Measurements from ENCODE around the gene PARD3. TPM values are rescaled to one million over a fixed set of nuclear protein-coding genes. Genes with fewer than 3 reads are reported as not detected.

The PARD3 gene
- total and polyA plus RNA-seq, 2 donors (not counting 1 experiment from before 2014, with no cell fraction given) = 24.0 to 46.4 TPM

- no peak overlapping the region for H2AFZ ChIP-seq (ENCODE audit: low read length)
- no peak overlapping the region for H3K4me3 ChIP-seq (replicated peaks in 1 of 4; ENCODE audit: control extremely low read depth in 1 of 4, insufficient read depth in 1 of 4, low read depth in 3 of 4, low read length in 4 of 4)
- no peaks in the 10 kb centered on the region for H3K36me3 ChIP-seq (ENCODE audit: control insufficient read depth, insufficient read depth, low read length)
- no peak for TF ChIP-seq EZH2 (IDR thresholded peaks at IDR 0.05; ENCODE audit: low read length, missing control alignments)
- TF ChIP-seq, protein P1, sequence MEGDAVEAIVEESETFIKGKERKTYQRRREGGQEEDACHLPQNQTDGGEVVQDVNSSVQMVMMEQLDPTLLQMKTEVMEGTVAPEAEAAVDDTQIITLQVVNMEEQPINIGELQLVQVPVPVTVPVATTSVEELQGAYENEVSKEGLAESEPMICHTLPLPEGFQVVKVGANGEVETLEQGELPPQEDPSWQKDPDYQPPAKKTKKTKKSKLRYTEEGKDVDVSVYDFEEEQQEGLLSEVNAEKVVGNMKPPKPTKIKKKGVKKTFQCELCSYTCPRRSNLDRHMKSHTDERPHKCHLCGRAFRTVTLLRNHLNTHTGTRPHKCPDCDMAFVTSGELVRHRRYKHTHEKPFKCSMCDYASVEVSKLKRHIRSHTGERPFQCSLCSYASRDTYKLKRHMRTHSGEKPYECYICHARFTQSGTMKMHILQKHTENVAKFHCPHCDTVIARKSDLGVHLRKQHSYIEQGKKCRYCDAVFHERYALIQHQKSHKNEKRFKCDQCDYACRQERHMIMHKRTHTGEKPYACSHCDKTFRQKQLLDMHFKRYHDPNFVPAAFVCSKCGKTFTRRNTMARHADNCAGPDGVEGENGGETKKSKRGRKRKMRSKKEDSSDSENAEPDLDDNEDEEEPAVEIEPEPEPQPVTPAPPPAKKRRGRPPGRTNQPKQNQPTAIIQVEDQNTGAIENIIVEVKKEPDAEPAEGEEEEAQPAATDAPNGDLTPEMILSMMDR (conservative IDR thresholded peaks at IDR 0.05 in 1 of 2, IDR thresholded peaks at IDR 0.05 in 1 of 2; ENCODE audit: low read depth in 1 of 2, low read length in 2 of 2) = no peak
- H3K27ac ChIP-seq (ENCODE audit: insufficient read depth, low read length) = no peak overlapping the region
- H3K4me1 ChIP-seq (ENCODE audit: control insufficient read depth, extremely low read depth, insufficient read depth, low read length) = no peaks in the 10 kb centered on the region
- H3K4me2 ChIP-seq (ENCODE audit: extremely low read depth, insufficient read depth, low read length) = no peak overlapping the region
- peak in 1 of 2 donors; percentile 15 for DNase-seq (ENCODE audit: low read depth in 2 of 2)
- no peaks in the 10 kb centered on the region for H3K27me3 ChIP-seq (ENCODE audit: control insufficient read depth, insufficient read depth, low read length)
- no peak overlapping the region for H3K9ac ChIP-seq (ENCODE audit: insufficient read depth, low read length)
- H4K20me1 ChIP-seq (ENCODE audit: control insufficient read depth, extremely low read depth, insufficient read depth, low read length) = no peaks in the 10 kb centered on the region
- H3K9me3 ChIP-seq (ENCODE audit: control insufficient read depth, insufficient read depth, low read depth, low read length) = no peaks in the 10 kb centered on the region
- H3K79me2 ChIP-seq (ENCODE audit: control insufficient read depth, insufficient read depth, low read length) = no peaks in the 10 kb centered on the region
Measured at GRCh38 chr10:34063592-34063991, 751.5 kb downstream of the PARD3 start.

- H3K36me3 ChIP-seq (ENCODE audit: control insufficient read depth, insufficient read depth, low read length) = no peaks in the 10 kb centered on the region
- peak in 1 of 2 donors; percentile 61 for DNase-seq (ENCODE audit: low read depth in 2 of 2)
- H3K9me3 ChIP-seq (ENCODE audit: control insufficient read depth, insufficient read depth, low read depth, low read length) = no peaks in the 10 kb centered on the region
- H3K27me3 ChIP-seq (ENCODE audit: control insufficient read depth, insufficient read depth, low read length) = no peaks in the 10 kb centered on the region
- H3K4me3 ChIP-seq (replicated peaks in 1 of 4; ENCODE audit: control extremely low read depth in 1 of 4, insufficient read depth in 1 of 4, low read depth in 3 of 4, low read length in 4 of 4) = no peak overlapping the region
- no peak overlapping the region for H3K4me2 ChIP-seq (ENCODE audit: extremely low read depth, insufficient read depth, low read length)
- no peaks in the 10 kb centered on the region for H3K4me1 ChIP-seq (ENCODE audit: control insufficient read depth, extremely low read depth, insufficient read depth, low read length)
- H3K27ac ChIP-seq (ENCODE audit: insufficient read depth, low read length) = no peak overlapping the region
- no peaks in the 10 kb centered on the region for H4K20me1 ChIP-seq (ENCODE audit: control insufficient read depth, extremely low read depth, insufficient read depth, low read length)
- H3K79me2 ChIP-seq (ENCODE audit: control insufficient read depth, insufficient read depth, low read length) = no peaks in the 10 kb centered on the region
- TF ChIP-seq EZH2 (IDR thresholded peaks at IDR 0.05; ENCODE audit: low read length, missing control alignments) = no peak
- TF ChIP-seq, protein P1 (conservative IDR thresholded peaks at IDR 0.05 in 1 of 2, IDR thresholded peaks at IDR 0.05 in 1 of 2; ENCODE audit: low read depth in 1 of 2, low read length in 2 of 2) = no peak
- no peak overlapping the region for H3K9ac ChIP-seq (ENCODE audit: insufficient read depth, low read length)
- no peak overlapping the region for H2AFZ ChIP-seq (ENCODE audit: low read length)
Measured at GRCh38 chr10:34061841-34062240, 753.3 kb downstream of the PARD3 start.

Measured in fibroblast of lung (primary cell).